Measurements from ENCODE around the gene RFC5. TPM values are rescaled to one million over a fixed set of nuclear protein-coding genes. Genes with fewer than 3 reads are reported as not detected.

RFC5 gene
- total and polyA plus RNA-seq, 2 of the 13 experiments (the other 11 are each of a cell fraction or from before 2014, with no cell fraction given) = 16.8 to 51.4 TPM

- TF ChIP-seq CEBPZ (IDR thresholded peaks at IDR 0.05; ENCODE audit: low read length) (no peak), MYNN (CRISPR knock-in tag; IDR thresholded peaks at IDR 0.05; ENCODE audit: low read depth) (no peak), KLF13 (CRISPR knock-in tag; IDR thresholded peaks at IDR 0.05) (no peak), ZBED4 (CRISPR knock-in tag; IDR thresholded peaks at IDR 0.05; ENCODE audit: borderline replicate concordance) (peak; percentile 71; the same call in 1 of the 2 replicates), SRSF4 (IDR thresholded peaks at IDR 0.05; ENCODE audit: low read depth, low read length, poor library complexity, severe bottlenecking) (no peak), PRDM10 (CRISPR knock-in tag; IDR thresholded peaks at IDR 0.05; ENCODE audit: low read depth) (peak; percentile 79; the same call in 1 of the 2 replicates), ZNF580 (CRISPR knock-in tag; IDR thresholded peaks at IDR 0.05; ENCODE audit: borderline replicate concordance, low read depth) (peak; percentile 74; the same call in 1 of the 2 replicates), FOXO4 (CRISPR knock-in tag; conservative IDR thresholded peaks at IDR 0.05) (no peak), ZNF256 (CRISPR knock-in tag; conservative IDR thresholded peaks at IDR 0.05) (no peak), AHR (CRISPR knock-in tag; IDR thresholded peaks at IDR 0.05) (peak; percentile 36; the same call in 1 of the 2 replicates), ZNF816 (CRISPR knock-in tag; IDR thresholded peaks at IDR 0.05; ENCODE audit: borderline replicate concordance) (peak; percentile 53; the same call in 1 of the 2 replicates), ZSCAN5A (CRISPR knock-in tag; IDR thresholded peaks at IDR 0.05; ENCODE audit: borderline replicate concordance) (peak; percentile 95; the same call in 1 of the 2 replicates), TOE1 (CRISPR knock-in tag; IDR thresholded peaks at IDR 0.05) (no peak)
These were observed 36.0 kb downstream of the RFC5 start (continued) for GRCh38 chr12:118052324-118053070.
